Measurements from ENCODE around the gene DUS1L.

The DUS1L gene

DNA sequence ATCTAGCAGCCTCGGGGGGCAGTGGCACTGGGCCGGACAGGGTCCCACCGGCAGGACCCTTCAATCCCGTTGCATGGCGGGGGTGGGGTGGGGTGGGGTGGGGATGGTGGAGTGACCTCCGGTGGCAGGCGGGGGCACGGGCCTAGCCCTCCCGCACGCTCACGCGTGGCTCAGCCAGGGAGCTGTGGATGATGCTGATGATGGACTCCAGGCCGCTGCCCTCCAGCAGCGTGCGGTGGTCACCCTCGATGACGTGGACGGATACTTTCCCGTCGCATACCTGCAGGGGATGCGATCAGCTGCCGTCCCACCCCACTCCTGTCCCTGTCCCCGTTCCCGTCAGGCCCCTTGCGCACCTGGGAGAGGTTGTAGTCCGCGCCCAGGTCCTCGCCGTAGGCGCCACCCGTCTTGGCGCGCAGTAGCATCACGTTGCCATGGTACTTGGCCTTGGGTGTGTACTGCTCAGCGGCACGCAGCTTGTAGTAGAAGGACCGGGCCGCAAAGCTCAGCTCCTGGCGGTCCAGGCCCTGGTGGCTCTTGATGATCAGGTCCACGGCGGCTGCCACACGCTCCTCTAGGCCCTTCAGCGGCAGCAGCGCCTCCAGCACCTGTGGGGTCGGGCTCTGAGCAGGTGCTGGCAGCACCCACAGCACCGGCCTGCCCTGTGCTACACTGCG, 13.5 kb upstream of the DUS1L start:
- DNase-seq (ENCODE audit: low read depth, low spot score): no peak
- H3K27ac ChIP-seq: no peak overlapping the region

- DNase-seq (ENCODE audit: low read depth, low spot score): no peak
- H3K27ac ChIP-seq: no peak overlapping the region
Observed at GRCh38 chr17:82078433-82078832, 12.8 kb upstream of the DUS1L start.

- DNase-seq (ENCODE audit: low read depth, low spot score): no peak
- H3K27ac ChIP-seq: no peak overlapping the region
Observed at GRCh38 chr17:82077617-82078358, 12.2 kb upstream of the DUS1L start.

DNA sequence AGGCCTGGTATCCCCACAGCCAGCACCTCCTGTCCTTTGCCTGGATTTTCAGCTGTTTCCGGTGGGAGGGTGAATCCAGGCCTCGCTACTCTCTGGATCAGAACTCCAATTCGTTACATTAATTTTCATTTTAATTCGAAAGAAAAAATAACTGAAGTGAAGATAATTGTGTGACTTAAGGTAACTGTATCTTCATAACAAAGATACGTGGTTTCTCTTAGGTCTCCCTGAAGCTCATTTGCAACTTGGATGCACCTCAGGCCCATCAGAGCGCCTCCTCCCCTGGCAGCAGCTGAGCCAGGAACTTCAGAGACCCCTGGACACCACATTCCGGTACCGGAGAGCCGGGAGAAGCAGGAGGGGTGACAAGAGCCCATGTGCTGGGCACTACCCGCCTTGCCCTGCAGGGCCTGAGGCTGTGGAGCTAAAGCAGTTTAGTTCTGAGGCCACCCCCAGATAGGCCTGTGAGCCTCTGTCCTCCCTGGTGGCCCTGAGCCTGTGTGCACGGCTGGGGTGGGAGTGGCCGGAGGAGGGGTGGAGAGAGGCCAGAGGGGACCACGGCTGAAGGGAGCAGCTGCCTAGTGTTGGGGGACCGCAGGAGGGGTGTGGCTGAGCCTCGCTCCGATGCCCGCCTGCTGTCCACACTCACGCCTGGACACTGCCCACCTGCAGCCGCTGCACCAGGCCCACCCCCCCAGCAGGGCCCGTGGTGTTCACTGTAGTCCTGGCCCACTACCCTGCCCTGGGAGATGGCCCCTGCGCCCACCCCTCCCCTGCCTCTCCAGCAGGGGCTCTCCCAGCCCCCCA, 11.4 kb upstream of the DUS1L start:
- no peak for DNase-seq (ENCODE audit: low read depth, low spot score)
- no peak overlapping the region for H3K27ac ChIP-seq

DNA sequence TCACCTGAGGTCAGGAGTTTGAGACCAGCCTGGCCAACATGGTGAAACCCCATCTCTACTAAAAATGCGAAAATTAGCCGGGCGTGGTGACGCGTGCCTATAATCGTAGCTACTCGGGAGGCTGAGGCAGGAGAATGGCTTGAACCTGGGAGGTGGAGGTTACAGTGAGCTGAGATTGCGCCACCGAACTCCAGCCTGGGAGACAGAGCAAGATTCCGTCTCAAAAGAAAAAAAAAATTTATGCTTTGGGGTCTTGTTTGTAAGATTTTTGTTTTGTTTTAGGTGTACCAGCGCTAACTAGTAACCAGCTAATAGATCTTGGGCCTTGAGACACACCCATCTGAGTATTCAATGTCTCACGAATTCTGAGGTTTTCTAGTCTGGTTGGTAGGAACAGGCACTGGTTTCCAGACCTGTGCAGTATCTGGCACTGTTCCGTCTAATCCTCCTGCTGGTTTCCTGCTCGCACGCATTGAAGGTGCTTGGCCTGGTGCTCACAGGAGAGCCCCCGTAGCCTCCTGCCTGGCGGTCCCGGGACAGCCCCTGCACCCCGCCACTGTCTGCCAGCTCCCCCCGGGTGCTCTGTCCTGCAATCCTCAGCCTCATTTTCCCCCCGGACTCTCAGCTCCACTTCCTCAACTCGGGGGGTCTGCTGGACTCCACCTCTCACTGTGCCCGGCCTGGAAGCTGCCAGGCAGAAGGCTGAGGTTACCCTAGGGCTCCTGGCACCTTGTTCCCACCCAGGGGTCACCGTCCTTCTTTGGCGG, 10.6 kb upstream of the DUS1L start:
- no peak overlapping the region for H3K27ac ChIP-seq
- DNase-seq (ENCODE audit: low read depth, low spot score): no peak

DNA sequence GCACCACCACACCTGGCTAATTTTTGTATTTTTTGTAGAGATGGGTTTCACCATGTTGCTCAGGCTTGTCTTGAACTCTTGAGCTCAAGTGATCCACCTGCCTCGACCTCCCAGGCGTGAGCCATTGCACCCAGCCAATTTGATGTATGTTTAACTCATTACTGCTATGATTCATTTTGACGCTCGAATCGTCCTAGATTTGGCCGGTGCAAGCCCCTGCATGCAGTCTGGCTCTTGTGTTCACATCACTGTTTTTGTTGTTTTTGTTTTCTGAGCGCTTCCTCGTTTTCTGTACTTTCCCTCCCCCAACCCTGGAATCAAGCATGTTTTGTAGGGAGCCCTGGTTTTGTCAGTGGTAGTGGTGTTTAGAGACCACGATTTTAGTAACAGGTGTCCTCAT, 7.8 kb upstream of the DUS1L start:
- no peak for DNase-seq (ENCODE audit: low read depth, low spot score)
- H3K27ac ChIP-seq: no peak overlapping the region

GRCh38 chr17:82072827-82073226, 7.2 kb upstream of the DUS1L start:
- no peak for DNase-seq (ENCODE audit: low read depth, low spot score)
- no peak overlapping the region for H3K27ac ChIP-seq

DNA sequence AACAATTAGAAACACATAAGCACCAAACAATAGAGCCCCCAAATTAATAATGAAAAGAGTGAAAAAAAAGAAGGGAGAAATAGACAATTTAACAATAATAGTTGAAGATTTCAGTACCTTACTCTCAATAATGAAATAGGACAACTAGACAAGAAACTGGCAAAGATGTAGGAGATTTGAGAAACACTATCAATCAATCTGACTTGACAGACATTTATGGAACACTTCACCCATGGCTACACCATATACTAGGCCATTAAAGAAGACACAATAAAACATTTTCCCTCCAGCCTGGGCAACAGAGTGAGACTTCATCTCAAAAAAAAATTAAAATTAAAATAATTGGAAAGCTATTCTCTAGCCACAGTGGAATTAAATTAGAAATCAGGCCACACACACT, 5.0 kb upstream of the DUS1L start:
- no peak for DNase-seq (ENCODE audit: low read depth, low spot score)
- no peak overlapping the region for H3K27ac ChIP-seq

DNA sequence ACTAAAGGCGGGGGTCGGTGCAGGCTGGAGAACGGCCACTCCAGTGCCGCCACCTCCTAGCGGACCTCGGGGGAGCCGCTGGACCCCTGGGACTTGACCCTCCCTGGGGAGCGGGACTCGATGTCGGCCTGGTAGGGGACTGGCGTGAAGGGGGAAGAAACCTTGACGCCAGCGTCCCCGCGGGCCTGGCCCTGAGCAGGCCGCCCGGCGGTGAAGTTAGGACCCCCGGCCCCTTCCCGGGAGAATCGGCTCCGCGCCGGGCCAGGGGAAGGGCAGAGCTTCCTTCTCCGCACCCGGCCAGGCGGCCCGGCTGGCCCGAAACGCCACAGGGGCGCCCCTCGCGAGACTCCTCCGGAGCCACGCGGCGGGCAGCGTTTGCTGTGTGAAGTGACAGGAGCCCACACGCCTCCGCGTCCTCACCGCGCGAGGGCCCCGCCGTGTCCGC, 389 bp downstream of the DUS1L start:
- H3K27ac ChIP-seq: peak overlapping the region; percentile 36
- DNase-seq (ENCODE audit: low read depth, low spot score): no peak

GRCh38 chr17:82064433-82065192, 991 bp downstream of the DUS1L start:
- peak overlapping the region; percentile 36 for H3K27ac ChIP-seq
- DNase-seq (ENCODE audit: low read depth, low spot score): no peak

GRCh38 chr17:82063424-82064415, 1.9 kb downstream of the DUS1L start:
- no peak overlapping the region for H3K27ac ChIP-seq
- no peak for DNase-seq (ENCODE audit: low read depth, low spot score)

GRCh38 chr17:82062984-82063368, 2.6 kb downstream of the DUS1L start:
- no peak overlapping the region for H3K27ac ChIP-seq
- DNase-seq (ENCODE audit: low read depth, low spot score): no peak

- no peak for DNase-seq (ENCODE audit: low read depth, low spot score)
- H3K27ac ChIP-seq: no peak overlapping the region
Observed at GRCh38 chr17:82062076-82062983, 3.3 kb downstream of the DUS1L start.

DNA sequence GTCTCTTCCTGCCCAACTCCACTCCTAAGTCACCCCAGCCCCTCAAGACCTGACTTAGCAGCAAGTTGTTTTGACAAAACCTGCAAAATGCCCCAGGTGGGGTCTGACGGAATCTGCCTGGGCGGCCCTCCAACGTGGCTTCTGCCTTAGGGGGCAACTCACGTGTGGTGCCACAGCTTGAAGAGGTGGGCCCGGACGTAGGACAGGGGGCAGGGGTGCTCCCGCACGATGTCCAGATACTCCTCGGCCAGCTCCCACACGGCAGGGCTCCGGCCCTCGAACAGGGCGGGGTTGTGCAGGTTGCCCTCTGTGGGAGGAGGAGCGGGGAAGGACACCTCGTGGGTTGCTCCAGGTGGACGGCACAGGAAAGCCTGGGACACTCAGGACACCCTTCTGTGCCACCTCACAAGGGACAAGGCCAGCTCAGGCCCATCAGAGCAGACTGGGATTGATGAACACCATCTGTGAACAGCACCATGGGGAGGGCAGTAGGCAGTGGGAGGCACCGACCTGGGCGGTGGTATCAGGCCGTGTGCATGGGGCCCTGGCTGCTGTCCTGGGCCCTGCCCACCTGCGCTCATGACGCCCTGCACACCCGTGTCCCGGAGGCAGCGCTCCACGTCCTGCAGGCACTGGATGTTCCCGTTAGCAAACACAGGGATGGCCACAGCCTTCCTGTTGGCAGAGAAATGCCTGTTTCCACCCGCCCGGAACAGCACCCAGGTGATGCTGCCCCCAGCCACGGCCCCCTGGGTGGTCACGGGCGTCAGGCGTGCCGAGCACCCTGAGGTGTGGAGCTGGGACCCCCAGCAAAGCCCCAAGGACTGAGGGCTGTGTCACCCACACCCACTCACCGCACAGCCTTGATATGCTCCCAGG, 4.3 kb downstream of the DUS1L start:
- DNase-seq (ENCODE audit: low read depth, low spot score): no peak
- H3K27ac ChIP-seq: no peak overlapping the region

- no peak for DNase-seq (ENCODE audit: low read depth, low spot score)
- no peak overlapping the region for H3K27ac ChIP-seq
Observed at GRCh38 chr17:82060614-82061013, 5.0 kb downstream of the DUS1L start.

DNA sequence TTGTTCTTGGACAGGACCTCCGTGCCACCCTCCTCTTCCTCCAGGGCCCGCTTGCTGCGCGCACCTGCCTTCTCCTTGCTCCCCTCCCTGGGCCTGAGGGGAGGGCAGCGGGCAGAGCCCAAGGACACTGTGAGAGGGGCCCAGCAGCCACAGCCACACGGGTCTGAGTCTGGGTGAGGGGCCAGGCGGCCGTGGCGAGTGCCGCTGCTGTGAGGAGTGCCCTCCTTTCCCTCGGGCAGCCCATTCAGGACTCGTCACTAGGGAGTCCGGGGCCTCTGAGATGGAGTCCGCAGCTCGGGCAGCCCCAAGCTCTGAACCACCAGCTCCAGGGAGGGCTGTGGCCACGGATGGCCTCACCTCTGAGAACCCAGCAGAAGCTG, 5.6 kb downstream of the DUS1L start:
- H3K27ac ChIP-seq: no peak overlapping the region
- DNase-seq (ENCODE audit: low read depth, low spot score): no peak

Data from epithelial cell of prostate (primary cell).